GM18505 (cell line): Measurements from ENCODE around the gene THEM5.

ENCODE experiments used
- ATAC-seq: cut with Tn5 transposase; IDR thresholded peaks from one replicate; pipeline ENCODE4 v1.9.1; 2021; ENCODE audit not compliant: unreplicated experiment
- POLR2A ChIP-seq: IDR thresholded peaks from 4 replicates; pipeline ENCODE4 v1.6.1; 2011; ENCODE audit warnings: borderline replicate concordance; ENCODE audit not compliant: insufficient read depth, insufficient read length; ENCODE audit errors: extremely low read depth

The THEM5 gene

GRCh38 chr1:151839457-151840403, 13.8 kb downstream of the THEM5 start, which contains the start of gene C2CD4D:
C2CD4D (minus strand) TSS chr1:151839820; CDS start chr1:151838989, 831 bp downstream.
- ATAC-seq: peak; percentile 52
- TF ChIP-seq POLR2A: peak; percentile 34

GRCh38 chr1:151839082-151839412, 14.5 kb downstream of the THEM5 start:
- no peak for TF ChIP-seq POLR2A
- ATAC-seq: no peak

DNA sequence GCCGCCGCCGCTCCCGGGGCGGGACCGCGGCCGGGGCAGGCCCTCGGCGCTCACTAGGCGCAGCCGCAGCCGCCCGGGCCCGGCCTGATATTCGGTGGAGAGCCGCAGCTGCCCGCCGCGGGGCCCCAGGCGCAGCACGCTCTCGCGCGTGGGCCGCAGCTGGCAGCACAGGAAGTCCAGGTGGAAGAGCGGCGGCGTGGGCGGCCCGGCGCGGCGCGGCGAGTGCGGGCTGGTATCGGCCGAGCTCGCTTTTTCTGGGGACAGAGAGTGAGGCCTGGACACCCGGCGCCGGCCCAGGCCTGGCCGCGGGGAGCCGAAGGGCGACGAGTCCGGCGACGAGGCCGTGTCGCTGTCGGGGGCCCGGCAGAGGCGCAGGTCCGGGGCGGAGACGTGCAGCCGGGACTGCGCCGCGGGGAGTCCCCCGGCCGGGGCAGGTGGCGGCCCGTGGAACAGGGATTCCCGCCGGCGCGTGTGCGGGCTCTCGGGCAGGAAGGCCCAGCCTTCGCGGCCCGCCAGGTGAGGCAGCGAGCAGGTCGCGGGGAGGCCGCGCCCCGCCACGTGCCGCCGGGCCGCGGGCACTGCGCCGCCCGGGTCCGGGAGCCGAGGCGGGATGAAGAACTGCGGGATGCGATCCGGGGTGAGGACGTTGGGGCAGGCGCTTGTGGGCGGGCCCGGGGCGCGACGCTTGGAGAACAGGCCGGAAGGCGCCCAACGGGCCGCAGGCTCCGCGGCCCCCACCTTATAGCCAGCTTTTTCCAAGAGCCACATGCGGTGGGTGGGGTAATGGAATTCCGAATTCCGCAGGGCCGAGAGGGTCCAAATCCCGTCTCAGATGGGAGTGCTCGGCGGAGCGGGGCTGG, 15.1 kb downstream of the THEM5 start:
- no peak for ATAC-seq
- no peak for TF ChIP-seq POLR2A

DNA sequence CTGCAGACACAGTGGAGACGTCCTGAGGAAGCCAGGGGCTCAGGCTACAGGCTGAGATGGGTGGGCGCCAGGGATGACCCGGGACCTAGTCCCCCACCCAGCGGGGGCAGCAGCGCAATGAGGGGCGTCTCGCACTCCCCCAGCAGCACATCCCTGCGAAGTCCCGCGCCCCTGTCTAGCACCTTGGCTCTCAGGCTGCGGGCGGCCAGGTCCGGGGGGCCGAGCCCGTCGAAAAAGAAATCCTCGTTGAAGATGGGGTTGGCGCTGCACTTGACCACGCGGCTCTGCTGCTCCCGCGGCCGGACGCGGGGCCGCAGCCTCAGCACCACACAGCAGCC, 15.7 kb downstream of the THEM5 start:
- TF ChIP-seq POLR2A: no peak
- ATAC-seq: no peak

GRCh38 chr1:151837197-151837596, 16.3 kb downstream of the THEM5 start:
- TF ChIP-seq POLR2A: no peak
- no peak for ATAC-seq

- TF ChIP-seq POLR2A: no peak
- ATAC-seq: no peak
These were observed 17.9 kb downstream of the THEM5 start for GRCh38 chr1:151835596-151835995.

DNA sequence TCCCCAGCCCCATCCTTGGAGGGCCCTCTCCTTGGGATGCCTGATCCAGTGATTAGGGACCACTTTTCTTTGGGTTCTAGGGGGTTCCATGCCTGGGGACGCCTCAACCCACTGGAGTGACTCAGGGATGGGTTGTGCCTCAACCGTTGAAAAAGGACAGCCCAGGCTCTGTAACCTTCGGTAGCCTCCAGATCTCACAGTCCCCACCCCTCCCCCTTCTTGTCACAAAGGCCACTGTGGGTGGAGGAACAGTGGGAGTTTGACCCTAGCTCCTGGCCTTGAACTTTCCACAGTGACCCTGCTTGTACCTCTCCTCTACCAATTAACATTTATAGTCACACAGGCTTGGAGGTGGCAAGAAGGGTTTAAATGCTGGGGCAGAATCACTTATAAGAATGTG, 19.3 kb downstream of the THEM5 start:
- ATAC-seq: no peak
- TF ChIP-seq POLR2A: no peak

GRCh38 chr1:151833172-151833900, 20.2 kb downstream of the THEM5 start:
- ATAC-seq: no peak
- no peak for TF ChIP-seq POLR2A

DNA sequence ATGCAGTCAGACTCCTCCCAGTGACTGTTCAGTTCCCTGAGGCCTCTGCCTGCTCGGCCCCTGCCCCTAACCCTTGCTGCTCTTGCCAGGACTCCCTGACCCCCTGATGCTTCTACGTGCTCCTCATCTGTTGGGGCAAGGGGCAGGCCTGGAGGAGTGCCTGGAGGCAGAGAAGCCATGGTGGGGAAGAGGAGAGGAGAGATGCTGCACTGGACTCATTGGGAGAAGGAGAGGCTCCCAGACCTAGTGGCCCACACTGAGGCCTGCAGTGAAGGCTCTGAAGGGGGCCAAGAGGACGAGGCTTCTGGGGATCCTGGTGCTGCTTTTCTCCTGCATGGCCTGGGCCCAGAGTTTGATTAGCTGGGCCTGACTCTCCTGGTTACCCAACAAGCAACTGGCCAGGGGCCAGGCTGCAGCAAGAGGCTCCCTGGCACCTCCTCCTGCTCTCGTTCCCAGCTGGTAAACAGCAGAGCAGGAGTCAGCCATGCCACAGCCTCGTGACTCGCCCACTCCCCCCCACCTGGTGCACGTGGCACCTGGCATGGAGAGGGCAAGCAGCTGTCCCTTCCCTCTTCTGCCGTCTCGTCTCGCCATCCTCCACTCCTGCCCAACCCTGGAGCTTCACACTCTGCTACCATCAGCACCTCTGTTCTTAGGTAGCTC, 21.1 kb downstream of the THEM5 start:
- no peak for ATAC-seq
- TF ChIP-seq POLR2A: no peak

DNA sequence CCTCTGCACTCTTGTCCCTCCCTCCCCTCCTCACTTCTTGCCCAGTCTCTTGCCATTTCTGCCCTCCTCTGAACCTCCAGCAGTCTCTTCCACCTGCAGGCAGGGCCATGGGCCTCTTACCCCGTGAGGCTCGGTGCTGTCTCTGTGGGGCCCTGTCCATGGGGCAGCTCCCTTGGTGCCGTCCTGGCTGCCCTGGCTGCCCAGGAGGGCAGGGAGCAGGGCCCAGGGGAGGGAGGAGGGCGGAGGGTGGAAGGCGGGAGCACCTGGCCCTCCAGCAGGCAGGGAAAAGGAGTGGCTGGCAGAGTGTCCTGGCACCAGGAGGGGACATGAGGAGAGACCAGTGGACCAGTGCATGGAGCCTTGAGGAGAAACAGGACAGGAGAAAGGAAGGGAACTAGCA, 21.9 kb downstream of the THEM5 start, which contains the start of gene RORC:
Gene RORC, minus strand, starts transcription at position 198 of the 400 bp plus-strand sequence. Its CDS starts 38 bp downstream, at position 160.
- ATAC-seq: no peak
- no peak for TF ChIP-seq POLR2A

DNA sequence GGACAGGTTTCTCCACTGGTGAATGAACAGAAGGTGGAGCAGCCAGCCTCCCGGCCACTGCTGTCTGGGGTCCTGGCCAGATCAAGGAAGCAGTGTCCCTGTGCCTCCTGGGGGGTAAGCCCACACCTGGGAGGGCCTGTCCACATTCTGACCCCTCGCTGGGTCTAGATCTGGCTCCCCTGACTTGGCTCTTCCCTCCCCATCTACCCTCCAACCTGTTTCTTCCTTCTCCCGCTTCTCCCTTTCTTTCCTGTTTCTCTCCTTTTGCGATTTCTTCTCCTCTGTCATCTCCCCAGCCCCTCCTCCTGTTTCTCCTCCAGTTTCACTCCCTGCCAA, 22.3 kb downstream of the THEM5 start:
- no peak for TF ChIP-seq POLR2A
- no peak for ATAC-seq

- no peak for TF ChIP-seq POLR2A
- ATAC-seq: no peak
These were observed 23.5 kb downstream of the THEM5 start for GRCh38 chr1:151830055-151830454.
